H1 (cell line): Measurements from ENCODE around the gene ANKRD30A. TPM values are rescaled to one million over a fixed set of nuclear protein-coding genes. Genes with fewer than 3 reads are reported as not detected.

Experiments
- SAP30 ChIP-seq: fragments of 300-600 bp; sonication (generic); IDR thresholded peaks from 2 replicates; pipeline ENCODE4 v1.7.1; 2012; ENCODE audit warnings: low read length, moderate library complexity, mild to moderate bottlenecking, inconsistent platforms; ENCODE audit not compliant: insufficient read depth, insufficient replicate concordance
- TEAD4 ChIP-seq: IDR thresholded peaks from 2 replicates; pipeline ENCODE4 v1.6.1; 2012; ENCODE audit warnings: low read depth, low read length, inconsistent platforms, mixed read lengths
- polyA plus RNA-seq, 7 experiments: library from polyadenylated mRNA; depleted of rRNA in 3 of 7; stranded (reverse) in 5 of 7; unstranded in 2 of 7; fragments of >200 nt in 5 of 7; fragments of 200-250 nt in 2 of 7; gene quantifications; 1 replicate in 5 of 7; 2 replicates in 1 of 7; 4 replicates in 1 of 7; pipeline versions ENCODE4 v1.2.1 to v1.2.3, GENCODE V29; 2011 to 2013; ENCODE audit warnings: missing spikeins in 2 of 7, mixed read lengths in 2 of 7
- total RNA-seq: library from RNA; stranded (reverse); fragmentation: NEBNext Ultra II Directional; extraction: Animal tissue kit (Norgen Biotek cat#: 25700); gene quantifications from 2 replicates; pipeline ENCODE4 v1.2.1, GENCODE V29; 2021

The ANKRD30A gene
- total and polyA plus RNA-seq, 2 of the 8 experiments (the other 6 are each of a cell fraction or from before 2014, with no cell fraction given): not detected

GRCh38 chr10:37314350-37314749 lies 189.0 kb downstream of the ANKRD30A start (continued):
- no peak for TF ChIP-seq TEAD4
- no peak for TF ChIP-seq SAP30
- TF ChIP-seq, all 59 proteins: peak for 0
